PC-3 (cell line): ENCODE measurements around the gene MMS19. TPM values are rescaled to one million over a fixed set of nuclear protein-coding genes. Genes with fewer than 3 reads are reported as not detected.

ENCODE experiments used
- ATAC-seq: fragments of 200-7000 bp; cut with Tn5 transposase; 2 replicates; pipeline ENCODE4 v1.9.1; 2020; ENCODE audit warnings: mild to moderate bottlenecking, moderate library complexity
- BruUV-seq: library from RNA; stranded (reverse); fragments of 400-500 nt; replicated peaks from 2 replicates; lab custom pipeline; 2021; lab: Mats Ljungman, UMichigan
- CTCF ChIA-PET: fragments of 300-600 bp; sonication (Branson Sonifier 250); formaldehyde crosslinking; loops from one replicate; lab custom pipeline; 2022; ENCODE audit warnings: antibody characterized with exemption; lab: Charles Lee
- POLR2A ChIA-PET: fragments of 300-600 bp; sonication (Branson Sonifier 250); formaldehyde crosslinking; loops from one replicate; lab custom pipeline; 2022; ENCODE audit warnings: antibody characterized with exemption; ENCODE audit not compliant: unreplicated experiment; lab: Charles Lee
- DNase-seq: peaks from one replicate; pipeline ENCODE4 v3.0.0-alpha.2; 2015
- H2AFZ ChIP-seq: fragments of 300-600 bp; sonication (generic); 2 replicates; pipeline ENCODE4 v1.6.0; 2016; ENCODE audit warnings: antibody characterized with exemption, low read length
- H3F3A ChIP-seq: fragments of 300-600 bp; sonication (generic); one replicate; pipeline ENCODE4 v1.6.0; 2017; ENCODE audit warnings: antibody characterized with exemption, low read length, control low read depth, mild to moderate bottlenecking; ENCODE audit not compliant: unreplicated experiment
- H3K27ac ChIP-seq: fragments of 300-600 bp; sonication (generic); 2 replicates; pipeline ENCODE4 v1.5.1; 2016; ENCODE audit warnings: mild to moderate bottlenecking, low read length
- H3K27me3 ChIP-seq: fragments of 300-600 bp; sonication (generic); 2 replicates; pipeline ENCODE4 v1.6.1; 2016; ENCODE audit warnings: low read length, mixed read lengths
- H3K36me3 ChIP-seq: fragments of 300-600 bp; sonication (generic); 2 replicates; pipeline ENCODE4 v1.6.1; 2016; ENCODE audit warnings: low read depth, mixed run types, low read length, mixed read lengths
- H3K4me1 ChIP-seq: fragments of 300-600 bp; sonication (generic); 2 replicates; pipeline ENCODE4 v1.5.1; 2016; ENCODE audit warnings: low read length; ENCODE audit not compliant: insufficient read depth
- H3K4me2 ChIP-seq: fragments of 300-600 bp; sonication (generic); 2 replicates; pipeline ENCODE4 v1.6.0; 2016; ENCODE audit warnings: low read length
- H3K4me3 ChIP-seq: fragments of 300-600 bp; sonication (generic); 2 replicates; pipeline ENCODE4 v1.5.1; 2016; ENCODE audit warnings: mild to moderate bottlenecking, low read length, mixed read lengths
- H3K79me2 ChIP-seq: fragments of 300-600 bp; sonication (generic); 2 replicates; pipeline ENCODE4 v1.6.1; 2017; ENCODE audit warnings: low read length, mixed read lengths
- H3K9ac ChIP-seq: fragments of 300-600 bp; sonication (generic); 2 replicates; pipeline ENCODE4 v1.6.0; 2016; ENCODE audit warnings: mild to moderate bottlenecking, low read length
- H3K9me2 ChIP-seq: fragments of 300-600 bp; sonication (generic); replicated peaks from 2 replicates; pipeline ENCODE4 v1.6.1; 2016; ENCODE audit warnings: mixed run types, low read length, mixed read lengths
- H3K9me3 ChIP-seq: fragments of 300-600 bp; sonication (generic); 2 replicates; pipeline ENCODE4 v1.6.1; 2016; ENCODE audit warnings: low read length, mixed read lengths
- H4K20me1 ChIP-seq: fragments of 300-600 bp; sonication (generic); 2 replicates; pipeline ENCODE4 v1.6.1; 2016; ENCODE audit warnings: low read length, mixed read lengths
- CTCF ChIP-seq: fragments of 300-600 bp; sonication (generic); conservative IDR thresholded peaks from 2 replicates; pipeline ENCODE4 v1.5.1; 2017; ENCODE audit warnings: antibody characterized with exemption, low read depth, mild to moderate bottlenecking, low read length
- EZH2 ChIP-seq: fragments of 300-600 bp; sonication (generic); IDR thresholded peaks from one replicate; pipeline ENCODE4 v1.6.1; 2017; ENCODE audit warnings: antibody characterized with exemption, mild to moderate bottlenecking, low read length; ENCODE audit not compliant: unreplicated experiment
- EZH2phosphoT487 ChIP-seq: fragments of 300-600 bp; sonication (generic); IDR thresholded peaks from 2 replicates; pipeline ENCODE4 v1.6.1; 2018; ENCODE audit warnings: mild to moderate bottlenecking, antibody characterized with exemption, low read length, borderline replicate concordance
- intact Hi-C: fragments of 100-400 bp; cut with micrococcal nuclease; formaldehyde crosslinking; loops from 2 replicates; pipeline ENCODE4 v1.9.0; 2023
- total RNA-seq: library from RNA; depleted of rRNA; stranded (reverse); fragments of >200 nt; gene quantifications from 2 replicates; pipeline ENCODE4 v1.2.3, GENCODE V29; 2014

Gene MMS19
- total RNA-seq, 1 experiment from 2014 or later: 78.2 TPM

GRCh38 chr10:97494863-97495506, 3.2 kb downstream of the MMS19 start:
- Histone ChIP-seq H3F3A (no peaks in the 10 kb centered on the region), H3K27me3 (no peaks in the 10 kb centered on the region), H3K9ac (no peak overlapping the region), H2AFZ (no peak overlapping the region), H3K9me3 (no peaks in the 10 kb centered on the region), H3K79me2 (peaks cover 84% of the 10 kb centered on the region), H3K36me3 (no peaks in the 10 kb centered on the region), H4K20me1 (peaks cover 26% of the 10 kb centered on the region; the same call in 1 of the 2 replicates), H3K27ac (no peak overlapping the region), H3K4me2 (peak overlapping the region; percentile 7; the same call in 1 of the 2 replicates), H3K9me2 (no peaks in the 10 kb centered on the region), H3K4me3 (no peak overlapping the region), H3K4me1 (peaks cover 11% of the 10 kb centered on the region)
- TF ChIP-seq EZH2phosphoT487: no peak
- TF ChIP-seq CTCF: no peak
- no peak for TF ChIP-seq EZH2
- intact Hi-C loops: loop anchor here (5.0 kb wide), 1 partner anchor 33 kb away; no protein-coding TSS in a partner anchor
- ATAC-seq: no peak
- POLR2A ChIA-PET: interaction anchor here (0.5 kb wide), 1 partner anchor 65 kb away, joined by 5 read pairs; no protein-coding TSS in a partner anchor
- no TSS peak for BruUV-seq
- DNase-seq: no peak
- CTCF ChIA-PET: no interaction called here

- Histone ChIP-seq H3K9me2 (no peaks in the 10 kb centered on the region), H3K79me2 (peaks cover 89% of the 10 kb centered on the region), H3F3A (no peaks in the 10 kb centered on the region), H3K36me3 (no peaks in the 10 kb centered on the region), H3K4me2 (peak overlapping the region; percentile 5; the same call in 1 of the 2 replicates), H3K4me1 (peaks cover 11% of the 10 kb centered on the region), H3K9ac (no peak overlapping the region), H3K27ac (no peak overlapping the region), H4K20me1 (peaks cover 26% of the 10 kb centered on the region; the same call in 1 of the 2 replicates), H2AFZ (no peak overlapping the region), H3K27me3 (no peaks in the 10 kb centered on the region), H3K4me3 (no peak overlapping the region), H3K9me3 (no peaks in the 10 kb centered on the region)
- intact Hi-C loops: no loop called here
- no TSS peak for BruUV-seq
- TF ChIP-seq EZH2 (no peak), EZH2phosphoT487 (no peak), CTCF (no peak)
- ATAC-seq (no peak), DNase-seq (no peak)
- POLR2A ChIA-PET: no interaction called here
- CTCF ChIA-PET: no interaction called here
Measured at GRCh38 chr10:97494151-97494550, 4.1 kb downstream of the MMS19 start.

- Histone ChIP-seq H3K9me2 (no peaks in the 10 kb centered on the region), H3K79me2 (peaks cover 99% of the 10 kb centered on the region), H4K20me1 (peaks cover 8% of the 10 kb centered on the region; the same call in 1 of the 2 replicates), H3K4me2 (no peak overlapping the region), H3K9me3 (no peaks in the 10 kb centered on the region), H3K27ac (no peak overlapping the region), H2AFZ (no peak overlapping the region), H3F3A (no peaks in the 10 kb centered on the region), H3K4me3 (no peak overlapping the region), H3K27me3 (no peaks in the 10 kb centered on the region), H3K4me1 (no peaks in the 10 kb centered on the region), H3K36me3 (no peaks in the 10 kb centered on the region), H3K9ac (no peak overlapping the region)
- no TSS peak for BruUV-seq
- ATAC-seq: no peak
- POLR2A ChIA-PET: no interaction called here
- DNase-seq: no peak
- CTCF ChIA-PET: no interaction called here
- TF ChIP-seq EZH2phosphoT487: no peak
- TF ChIP-seq EZH2: no peak
- no peak for TF ChIP-seq CTCF
- intact Hi-C loops: no loop called here
Measured at GRCh38 chr10:97490592-97490991, 7.6 kb downstream of the MMS19 start.
